ENCODE results near the gene HIPK4. TPM values are rescaled to one million over a fixed set of nuclear protein-coding genes. Genes with fewer than 3 reads are reported as not detected.

Gene HIPK4
- total and polyA plus RNA-seq, 2 of the 8 experiments (the other 6 are each of a cell fraction or from before 2014, with no cell fraction given) = 0.15 to 0.57 TPM

GRCh38 chr19:40389404-40390083 lies 437 bp downstream of the HIPK4 start (continued):
- TF ChIP-seq GTF2F1 (IDR thresholded peaks at IDR 0.05; ENCODE audit: borderline replicate concordance, low read depth, low read length) = no peak
- no peak for TF ChIP-seq TEAD4 (IDR thresholded peaks at IDR 0.05; ENCODE audit: low read depth, low read length)
- TF ChIP-seq CREB1 (IDR thresholded peaks at IDR 0.05) = no peak
- no peak for TF ChIP-seq CTBP2 (IDR thresholded peaks at IDR 0.05; ENCODE audit: borderline replicate concordance, insufficient read depth, insufficient read length, low read length)
- TF ChIP-seq CHD1 (IDR thresholded peaks at IDR 0.05; ENCODE audit: low read depth, low read length) = no peak
- no peak for TF ChIP-seq RNF2 (IDR thresholded peaks at IDR 0.05; ENCODE audit: borderline replicate concordance, low read depth, low read length, missing control alignments, poor library complexity, severe bottlenecking)
- no peak for TF ChIP-seq ZNF274 (IDR thresholded peaks at IDR 0.05; ENCODE audit: borderline replicate concordance, extremely low read depth, low read length)

All from H1 (cell line).